ENCODE measurements around the gene SPOCD1.

The SPOCD1 gene

GRCh38 chr1:31750858-31751510, 64.8 kb downstream of the SPOCD1 start:
- TF ChIP-seq ZNF274 (IDR thresholded peaks at IDR 0.05; ENCODE audit: low read depth, low read length): no peak
- no peak overlapping the region for H3K4me3 ChIP-seq (ENCODE audit: low read length)

DNA sequence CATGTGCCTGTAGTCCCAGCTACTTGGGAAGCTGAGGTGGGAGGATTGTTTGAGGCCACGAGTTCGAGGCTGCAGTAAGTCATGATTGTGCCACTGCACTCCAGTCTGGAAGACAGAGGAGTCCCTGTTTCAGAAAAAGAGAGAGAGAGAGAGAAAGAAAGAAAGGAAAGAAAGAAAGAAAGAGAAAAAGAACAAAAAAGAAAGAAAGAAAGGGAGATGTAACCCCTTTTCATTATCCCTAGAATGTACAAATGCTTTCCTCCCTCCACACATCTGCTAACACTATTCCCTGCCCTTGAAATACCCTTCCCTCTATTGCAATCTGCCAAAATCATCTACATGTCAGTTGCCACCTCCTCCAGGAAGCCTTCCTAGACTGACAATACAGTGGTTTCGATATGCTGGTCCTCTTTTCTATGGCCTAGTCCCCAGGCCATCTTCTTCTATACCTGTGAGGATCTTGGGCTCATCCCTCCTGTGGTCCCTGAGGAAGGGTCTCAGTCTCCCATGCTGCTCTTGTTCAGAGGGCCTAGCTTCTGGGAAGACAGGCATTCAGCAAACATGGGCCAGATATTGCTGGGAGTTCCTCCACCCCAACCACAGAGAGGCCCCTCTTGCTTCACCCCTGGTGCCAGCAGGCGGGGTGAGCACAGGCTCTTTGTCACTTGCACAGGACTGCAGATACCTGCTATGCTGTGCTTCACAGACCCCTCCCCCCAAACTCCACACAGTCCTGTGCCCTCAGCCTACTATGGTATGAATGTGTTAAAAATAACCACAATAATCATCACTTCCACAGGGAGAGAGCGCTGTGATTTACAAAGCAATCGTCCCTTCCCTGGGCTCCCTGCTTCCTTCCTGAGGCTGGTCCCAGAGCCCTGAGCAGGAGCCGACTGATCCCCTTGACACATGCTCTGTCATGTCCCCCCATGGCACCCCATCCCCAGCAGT, 65.8 kb downstream of the SPOCD1 start:
- no peak overlapping the region for H3K4me3 ChIP-seq (ENCODE audit: low read length)
- TF ChIP-seq ZNF274 (IDR thresholded peaks at IDR 0.05; ENCODE audit: low read depth, low read length): no peak

GRCh38 chr1:31748365-31748764, 67.5 kb downstream of the SPOCD1 start:
- no peak overlapping the region for H3K4me3 ChIP-seq (ENCODE audit: low read length)
- no peak for TF ChIP-seq ZNF274 (IDR thresholded peaks at IDR 0.05; ENCODE audit: low read depth, low read length)

- H3K4me3 ChIP-seq (ENCODE audit: low read length): no peak overlapping the region
- no peak for TF ChIP-seq ZNF274 (IDR thresholded peaks at IDR 0.05; ENCODE audit: low read depth, low read length)
These were observed 68.5 kb downstream of the SPOCD1 start for GRCh38 chr1:31747304-31747703.

GRCh38 chr1:31746687-31747086, 69.1 kb downstream of the SPOCD1 start:
- TF ChIP-seq ZNF274 (IDR thresholded peaks at IDR 0.05; ENCODE audit: low read depth, low read length): no peak
- H3K4me3 ChIP-seq (ENCODE audit: low read length): no peak overlapping the region

DNA sequence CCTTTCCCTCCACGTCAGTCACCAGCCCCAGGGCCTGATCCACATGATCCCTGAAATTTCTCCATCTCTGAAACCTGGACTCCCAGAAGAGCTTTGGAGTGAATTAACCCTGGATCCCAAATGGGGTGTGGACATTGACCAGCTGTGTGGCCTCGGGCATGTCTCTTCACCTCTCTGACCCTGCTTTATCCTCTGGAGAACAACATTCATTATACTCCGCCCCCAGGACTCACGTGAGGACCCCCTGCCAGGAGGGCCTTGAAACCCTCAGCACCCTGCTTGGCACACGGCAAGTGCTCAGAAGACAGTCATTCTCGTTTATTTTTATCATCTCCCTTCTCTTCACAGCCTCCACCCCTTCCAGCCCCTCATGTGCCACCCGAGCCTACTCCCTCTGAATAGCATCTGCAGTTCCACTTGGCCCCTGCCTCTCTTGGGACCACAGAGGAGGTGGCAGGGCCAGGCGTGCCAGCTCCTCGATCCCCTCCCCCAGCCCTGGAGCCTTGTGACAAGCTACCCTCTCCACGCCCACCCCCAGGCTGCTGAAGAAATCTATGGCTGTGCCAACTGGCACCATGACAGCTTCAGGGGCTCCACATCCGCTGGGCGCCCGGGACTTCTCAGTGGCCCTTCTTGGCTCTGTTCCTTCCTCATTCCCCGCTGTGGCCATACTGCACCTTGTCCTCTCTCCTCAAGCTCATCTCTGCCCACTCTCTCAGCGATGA, 69.7 kb downstream of the SPOCD1 start:
- TF ChIP-seq ZNF274 (IDR thresholded peaks at IDR 0.05; ENCODE audit: low read depth, low read length): no peak
- no peak overlapping the region for H3K4me3 ChIP-seq (ENCODE audit: low read length)

DNA sequence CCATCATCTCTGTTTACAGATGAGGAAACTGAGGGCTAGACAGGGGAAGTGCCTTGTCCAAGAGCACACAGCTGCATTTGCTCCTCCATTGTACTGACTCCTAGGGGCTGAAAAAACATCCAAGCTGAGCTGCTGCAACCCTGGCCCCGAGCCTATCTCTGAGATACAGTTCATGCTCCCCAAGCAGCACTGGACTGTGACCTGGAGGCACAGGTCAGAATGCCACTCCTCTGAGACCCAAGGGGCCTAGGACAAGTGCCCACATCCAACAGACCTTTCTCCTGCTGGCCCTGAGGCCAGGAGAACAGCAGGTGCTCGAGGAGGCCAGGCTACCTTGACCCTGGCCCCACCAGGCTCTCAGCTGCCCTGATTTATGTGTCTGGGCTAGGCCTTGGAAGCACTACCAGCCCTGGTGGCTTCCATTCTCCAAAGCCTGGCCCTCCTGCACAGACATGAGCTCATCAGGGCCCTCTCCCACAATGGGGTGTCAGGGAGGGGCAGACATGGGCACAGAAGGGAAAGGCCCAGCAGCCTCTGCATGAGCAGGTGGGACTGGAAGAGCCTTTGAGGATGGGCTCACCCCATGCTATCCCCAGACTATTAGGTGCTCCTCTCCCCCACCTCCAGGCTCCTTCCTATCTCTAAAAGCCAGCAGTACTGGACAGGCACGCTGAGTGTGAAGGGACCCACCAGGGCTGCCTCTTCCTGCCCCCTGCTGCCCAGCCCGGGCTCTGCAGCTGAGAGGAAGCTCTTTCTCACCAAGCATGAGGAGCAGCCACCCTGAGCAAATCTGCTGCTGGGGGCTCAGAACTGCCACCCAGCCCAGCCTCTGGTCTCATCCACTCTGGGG, 70.5 kb downstream of the SPOCD1 start:
- TF ChIP-seq ZNF274 (IDR thresholded peaks at IDR 0.05; ENCODE audit: low read depth, low read length): no peak
- no peak overlapping the region for H3K4me3 ChIP-seq (ENCODE audit: low read length)

- H3K4me3 ChIP-seq (ENCODE audit: low read length): no peak overlapping the region
These were observed 71.5 kb downstream of the SPOCD1 start for GRCh38 chr1:31744165-31744888.

GRCh38 chr1:31742462-31743212, 73.2 kb downstream of the SPOCD1 start:
- no peak for TF ChIP-seq ZNF274 (IDR thresholded peaks at IDR 0.05; ENCODE audit: low read depth, low read length)

More at GRCh38 chr1:31744165-31744888, 71.5 kb downstream of the SPOCD1 start:
- no peak for TF ChIP-seq ZNF274 (IDR thresholded peaks at IDR 0.05; ENCODE audit: low read depth, low read length)

More at GRCh38 chr1:31742462-31743212, 73.2 kb downstream of the SPOCD1 start:
- H3K4me3 ChIP-seq (ENCODE audit: low read length): no peak overlapping the region

All from GM08714 (cell line).